ENCODE data around the gene OSBPL2.

OSBPL2 gene

DNA sequence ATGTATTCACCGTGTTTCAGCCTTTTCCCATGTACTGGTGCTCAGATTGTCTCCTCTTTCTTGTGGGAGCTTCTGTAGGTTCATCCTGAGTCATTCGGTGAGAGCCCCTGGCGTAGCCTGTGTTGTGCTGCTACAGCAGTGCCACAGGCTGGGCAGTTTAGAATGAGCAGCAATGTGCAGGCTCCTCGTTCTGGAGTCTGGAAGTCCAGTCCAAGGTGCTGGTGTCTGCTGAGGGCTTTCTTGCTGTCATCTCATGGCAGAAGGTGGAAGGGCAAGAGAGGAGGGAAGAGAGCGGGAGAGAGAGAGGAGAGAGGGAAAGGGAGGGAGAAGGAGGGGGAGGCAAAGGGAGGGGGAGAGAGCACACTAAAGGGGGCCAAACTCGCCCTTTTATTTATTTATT lies 15.1 kb downstream of the OSBPL2 start:
- no peak for DNase-seq (ENCODE audit: low read depth in 3 of 3, low spot score in 1 of 3)

- DNase-seq (ENCODE audit: low read depth in 3 of 3, low spot score in 1 of 3) = no peak
Measured at GRCh38 chr20:62254021-62254724, 15.9 kb downstream of the OSBPL2 start.

GRCh38 chr20:62255976-62256375 lies 17.7 kb downstream of the OSBPL2 start:
- DNase-seq (ENCODE audit: low read depth in 3 of 3, low spot score in 1 of 3) = no peak

DNA sequence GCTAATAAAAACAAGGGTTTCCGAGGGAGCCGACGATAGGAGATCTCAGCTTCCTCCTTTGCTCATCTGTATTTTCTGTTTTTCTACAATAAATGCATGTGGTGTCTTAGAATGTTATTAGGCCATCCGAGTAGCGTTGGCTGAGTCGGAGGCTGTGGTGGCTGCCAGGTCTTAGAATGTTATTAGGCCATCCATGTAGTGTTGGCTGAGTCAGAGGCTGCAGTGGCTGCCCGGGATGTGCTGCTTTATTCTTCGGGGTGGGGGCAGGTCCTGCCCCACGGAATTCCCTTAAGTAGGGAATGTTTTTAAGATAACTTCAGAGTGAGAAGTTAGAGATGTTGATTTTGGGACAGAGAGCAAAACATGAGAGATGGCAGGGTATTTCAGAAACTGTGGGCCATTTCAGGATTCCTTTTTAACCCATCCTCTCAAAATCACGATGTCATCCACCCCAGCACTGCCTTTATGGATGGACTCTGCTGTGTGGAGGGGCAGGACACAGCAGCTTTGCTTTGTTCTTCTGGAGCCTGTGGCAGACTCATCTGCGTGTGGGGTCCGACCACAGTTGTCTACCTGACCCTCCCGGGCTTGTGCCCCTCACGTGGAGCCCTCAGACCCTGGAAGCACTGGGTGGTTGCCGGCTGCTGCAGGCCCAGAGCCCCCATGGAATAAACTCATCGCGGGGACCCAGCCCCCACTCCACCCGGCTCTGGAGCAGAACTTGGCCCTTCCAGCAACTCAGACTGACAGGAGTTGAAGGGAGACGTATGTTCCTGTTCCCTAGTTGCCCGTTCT lies 20.4 kb downstream of the OSBPL2 start:
- no peak for DNase-seq (ENCODE audit: low read depth in 3 of 3, low spot score in 1 of 3)

- no peak for DNase-seq (ENCODE audit: low read depth in 3 of 3, low spot score in 1 of 3)
Measured at GRCh38 chr20:62259294-62259565, 20.9 kb downstream of the OSBPL2 start.

DNA sequence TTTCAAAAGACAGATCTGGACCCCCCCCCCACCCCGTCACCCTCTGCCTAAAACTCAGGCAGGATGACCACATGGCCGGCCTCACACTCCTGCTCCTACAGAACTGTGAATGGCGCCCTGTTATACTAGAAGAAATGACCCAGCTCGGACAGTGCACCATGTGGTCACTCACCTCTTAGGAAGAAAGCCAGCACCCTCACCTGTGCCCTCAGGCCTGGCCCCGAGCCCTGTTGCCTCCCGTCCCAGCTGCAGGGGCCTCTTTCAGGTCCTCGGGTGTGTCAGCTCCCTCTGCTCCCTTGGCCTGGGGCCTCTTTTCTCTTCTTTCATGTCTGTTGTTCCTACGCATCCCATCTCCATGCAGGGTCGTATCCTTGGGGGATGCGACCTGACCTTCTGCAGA lies 23.7 kb downstream of the OSBPL2 start:
- no peak for DNase-seq (ENCODE audit: low read depth in 3 of 3, low spot score in 1 of 3)

DNA sequence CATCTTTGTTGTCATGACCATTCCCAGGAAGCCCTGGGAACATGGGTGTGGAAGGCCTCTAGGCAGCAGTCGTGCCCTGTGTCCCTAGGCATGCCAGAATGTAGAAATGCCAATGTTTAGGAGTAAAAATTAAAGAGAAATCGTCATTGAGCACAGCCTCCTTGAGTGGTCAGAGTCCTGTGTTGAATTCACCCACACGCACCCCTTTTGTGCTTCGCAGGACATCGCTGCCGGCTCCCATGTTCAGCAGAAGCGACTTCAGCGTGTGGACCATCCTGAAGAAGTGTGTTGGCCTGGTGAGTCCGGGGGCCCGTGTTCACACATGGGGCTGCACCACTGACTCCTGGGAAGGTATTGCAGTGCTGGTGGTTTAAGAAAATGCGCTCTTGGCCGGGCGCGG lies 25.1 kb downstream of the OSBPL2 start:
- no peak for DNase-seq (ENCODE audit: low read depth in 3 of 3, low spot score in 1 of 3)

DNA sequence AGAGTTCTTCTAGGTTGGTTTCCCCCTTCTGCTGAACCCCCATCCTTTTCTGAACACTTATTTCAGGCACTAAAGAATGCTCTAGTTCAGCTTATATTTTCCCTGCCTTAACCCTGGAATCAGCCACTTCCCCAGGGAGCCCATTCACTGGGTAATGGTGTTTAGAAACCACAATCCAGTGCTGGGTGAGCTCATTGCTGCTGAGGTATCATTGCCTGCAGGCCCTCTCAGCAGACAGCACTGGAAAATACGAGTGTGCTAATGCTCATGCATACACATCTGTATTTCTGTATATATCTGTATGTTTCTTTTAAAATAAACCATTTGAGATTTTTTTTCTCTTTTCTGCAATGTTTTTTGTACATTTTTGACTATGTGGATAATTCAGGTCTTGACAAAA lies 27.0 kb downstream of the OSBPL2 start:
- DNase-seq (ENCODE audit: low read depth in 3 of 3, low spot score in 1 of 3) = no peak

GRCh38 chr20:62266340-62266739 lies 28.0 kb downstream of the OSBPL2 start:
- DNase-seq (ENCODE audit: low read depth in 3 of 3, low spot score in 1 of 3) = no peak

DNA sequence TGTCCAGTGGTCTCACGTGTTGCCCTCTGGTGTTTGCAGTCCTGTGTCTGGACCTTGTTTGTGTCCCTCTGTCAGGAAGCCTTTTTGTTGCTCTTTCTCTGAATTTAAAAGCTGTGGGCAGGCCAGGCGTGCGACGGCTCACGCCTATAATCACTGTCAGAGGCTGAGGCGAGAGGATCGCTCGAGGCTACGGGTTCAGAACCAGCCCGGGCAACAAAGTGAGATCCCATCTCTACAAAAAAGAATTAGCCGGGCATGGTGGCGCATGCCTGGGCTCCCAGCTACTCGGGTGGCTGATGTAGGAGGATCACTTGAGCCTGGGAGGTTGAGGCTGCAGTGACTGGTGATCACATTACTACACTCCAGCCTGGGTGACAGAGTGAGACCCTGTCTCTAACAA lies 28.5 kb downstream of the OSBPL2 start:
- DNase-seq (ENCODE audit: low read depth in 3 of 3, low spot score in 1 of 3) = no peak

GRCh38 chr20:62267543-62267942 lies 29.2 kb downstream of the OSBPL2 start:
- DNase-seq (ENCODE audit: low read depth in 3 of 3, low spot score in 1 of 3) = no peak

DNA sequence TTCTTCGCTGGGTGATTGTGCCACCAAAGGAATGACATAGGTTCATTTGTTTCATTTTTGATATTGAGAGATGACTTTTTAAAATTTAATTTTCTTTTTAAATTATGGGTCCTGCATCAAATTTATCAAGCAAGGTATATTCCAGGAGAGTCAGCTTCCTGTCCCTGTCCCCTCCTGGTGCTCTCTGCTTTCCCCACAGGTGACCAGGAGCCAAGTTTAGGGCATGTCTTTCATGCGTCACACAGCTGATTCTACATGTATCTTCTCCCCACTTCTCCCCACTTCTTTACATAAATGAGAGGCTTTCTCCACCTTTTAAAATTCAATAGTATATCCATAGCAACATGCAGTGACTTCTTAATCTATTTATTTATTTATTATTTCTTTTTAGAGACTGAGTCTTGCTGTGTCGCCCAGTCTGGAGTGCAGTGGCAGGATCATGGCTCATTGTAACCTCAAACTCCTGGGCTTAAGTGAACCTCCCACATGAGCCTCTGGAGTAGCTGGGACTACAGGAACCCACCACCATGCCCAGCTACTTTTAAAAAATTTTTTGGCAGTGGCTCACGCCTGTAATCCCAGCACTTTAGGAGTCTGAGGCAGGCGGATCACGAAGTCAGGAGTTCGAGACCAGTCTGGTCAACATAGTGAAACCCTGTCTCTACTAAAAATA lies 30.0 kb downstream of the OSBPL2 start:
- DNase-seq (ENCODE audit: low read depth in 3 of 3, low spot score in 1 of 3) = no peak

GRCh38 chr20:62269378-62269777 lies 31.1 kb downstream of the OSBPL2 start:
- DNase-seq (ENCODE audit: low read depth in 3 of 3, low spot score in 1 of 3) = no peak

GRCh38 chr20:62269871-62270270 lies 31.6 kb downstream of the OSBPL2 start:
- no peak for DNase-seq (ENCODE audit: low read depth in 3 of 3, low spot score in 1 of 3)

- no peak for DNase-seq (ENCODE audit: low read depth in 3 of 3, low spot score in 1 of 3)
Measured at GRCh38 chr20:62272200-62272599, 33.9 kb downstream of the OSBPL2 start.

DNA sequence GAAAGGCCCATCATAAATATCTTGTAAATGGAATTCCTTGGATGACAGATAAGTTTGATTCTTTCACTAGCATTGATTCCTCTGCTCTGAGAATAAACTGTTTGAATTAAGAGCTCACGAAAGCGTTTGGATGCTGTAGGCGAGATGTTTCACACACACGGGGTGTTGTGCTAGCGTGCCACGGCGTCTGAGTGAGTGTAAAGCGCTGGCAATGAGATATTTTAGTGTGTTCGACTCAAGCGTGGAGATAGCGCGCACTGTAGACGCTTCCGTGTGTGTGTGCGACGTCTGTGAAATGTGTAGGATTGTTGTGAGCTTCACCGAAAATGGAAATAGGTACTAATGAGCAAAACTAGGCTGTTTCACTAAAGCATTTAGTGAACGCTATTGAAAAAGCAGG lies 35.1 kb downstream of the OSBPL2 start:
- no peak for DNase-seq (ENCODE audit: low read depth in 3 of 3, low spot score in 1 of 3)

- DNase-seq (ENCODE audit: low read depth in 3 of 3, low spot score in 1 of 3) = no peak
Measured at GRCh38 chr20:62274332-62274950, 36.1 kb downstream of the OSBPL2 start.

- DNase-seq (ENCODE audit: low read depth in 3 of 3, low spot score in 1 of 3) = no peak
Measured at GRCh38 chr20:62275219-62275618, 36.9 kb downstream of the OSBPL2 start.

GRCh38 chr20:62276439-62276838 lies 38.1 kb downstream of the OSBPL2 start:
- no peak for DNase-seq (ENCODE audit: low read depth in 3 of 3, low spot score in 1 of 3)

DNA sequence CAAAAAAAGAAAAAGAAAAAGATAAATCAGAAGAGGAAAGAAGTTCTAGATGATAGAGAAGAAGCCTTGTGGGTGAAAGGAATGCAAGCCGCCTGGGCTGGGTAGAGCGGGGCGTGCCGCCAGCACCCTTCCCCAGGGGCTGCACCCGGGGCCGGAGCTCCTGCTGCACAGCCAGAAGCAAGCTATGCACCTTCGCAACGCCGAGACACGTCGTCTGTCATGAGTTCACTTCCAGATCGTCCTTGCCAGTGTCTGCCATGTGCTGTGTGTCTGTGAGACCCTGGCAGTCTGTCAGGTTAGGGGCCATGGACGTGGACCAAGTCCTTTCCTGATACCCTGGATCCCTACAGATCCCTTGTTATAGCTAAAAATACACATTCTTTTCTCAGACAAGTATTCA lies 38.9 kb downstream of the OSBPL2 start:
- no peak for DNase-seq (ENCODE audit: low read depth in 3 of 3, low spot score in 1 of 3)

GRCh38 chr20:62280303-62280702 lies 42.0 kb downstream of the OSBPL2 start:
- no peak for DNase-seq (ENCODE audit: low read depth in 3 of 3, low spot score in 1 of 3)

Data from stimulated activated CD4-positive, alpha-beta T cell treated with anti-CD3 and anti-CD28 coated beads, TNF-alpha, amount 100 ng/mL, for 1 hour (primary cell).